Effector memory CD8-positive, alpha-beta T cell (primary cell): ENCODE measurements around the gene HCN4.

Experiments used
- ATAC-seq: fragments of 150-1000 bp; cut with Tn5 transposase; replicated peaks from 2 replicates; pipeline ENCODE4 v1.10.0; 2021; ENCODE audit warnings: mild to moderate bottlenecking, moderate library complexity
- DNase-seq, 3 experiments: peaks; one replicate each; pipeline ENCODE4 v3.0.0; 2021
- H3K27ac Mint-ChIP-seq, 2 donors: one replicate each; pipeline ENCODE4 v1.8.0; 2022; ENCODE audit warnings: mild to moderate bottlenecking in 2 of 2, mixed read lengths in 2 of 2, moderate library complexity in 2 of 2
- H3K27me3 Mint-ChIP-seq, 2 donors: one replicate each; pipeline ENCODE4 v1.8.0; 2022; ENCODE audit warnings: mixed read lengths in 2 of 2
- H3K36me3 Mint-ChIP-seq: one replicate; pipeline ENCODE4 v1.8.0; 2022; ENCODE audit warnings: mild to moderate bottlenecking, moderate library complexity, mixed read lengths; ENCODE audit not compliant: insufficient read depth
- H3K4me1 Mint-ChIP-seq, 2 donors: one replicate each; pipeline ENCODE4 v1.8.0; 2022; ENCODE audit warnings: low read depth in 2 of 2, mixed read lengths in 2 of 2
- H3K4me3 Mint-ChIP-seq, 2 donors: one replicate each; pipeline ENCODE4 v1.8.0; 2022; ENCODE audit warnings: mild to moderate bottlenecking in 2 of 2, mixed read lengths in 2 of 2, moderate library complexity in 2 of 2
- H3K9me3 Mint-ChIP-seq, 2 donors: one replicate each; pipeline ENCODE4 v1.8.0; 2022; ENCODE audit warnings: mixed read lengths in 2 of 2

The HCN4 gene

DNA sequence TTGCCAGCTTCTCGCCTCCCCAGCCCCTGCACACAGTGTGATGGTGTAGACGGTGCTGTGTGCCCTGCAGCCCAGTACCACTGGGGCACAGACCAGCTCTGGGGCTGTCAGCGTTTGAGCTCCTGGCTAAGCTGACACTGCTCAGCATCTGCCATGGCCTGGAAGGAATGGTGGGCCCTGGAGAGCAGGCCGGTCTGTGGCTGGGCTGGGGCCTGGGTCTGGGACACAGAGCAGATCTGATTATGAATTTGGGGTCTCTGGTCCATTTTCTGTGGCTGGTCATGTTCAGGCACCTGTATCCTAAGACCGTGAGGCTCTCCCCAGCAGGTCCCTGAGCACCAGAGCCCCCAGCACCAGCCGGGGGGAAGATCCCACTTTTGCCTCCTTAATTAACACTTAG, 34.7 kb downstream of the HCN4 start:
- H3K27me3 Mint-ChIP-seq, result peaks cover 13 to 32% of the 10 kb centered on the region in 2 donors
- no peaks in the 10 kb centered on the region for H3K36me3 Mint-ChIP-seq

DNA sequence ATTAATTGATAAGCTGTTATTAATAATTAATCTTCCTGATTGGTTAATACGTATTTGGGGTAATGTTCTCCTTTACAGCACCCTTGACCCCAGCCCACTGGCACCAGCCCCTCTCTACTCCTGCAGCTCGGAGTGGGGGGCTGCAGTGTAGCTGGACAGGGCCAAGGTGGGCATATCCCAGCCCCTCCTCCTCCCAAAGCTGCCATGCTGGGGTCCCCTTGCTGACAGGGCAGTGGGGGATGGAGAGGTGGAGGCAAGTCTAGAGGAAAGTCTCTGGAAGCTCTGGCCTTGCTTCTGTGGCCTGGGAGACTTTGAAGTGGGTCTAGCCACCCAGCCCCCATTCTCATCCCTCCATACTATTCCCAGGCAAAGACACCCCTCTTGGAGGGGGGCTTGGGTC, 35.8 kb downstream of the HCN4 start:
- Mint-ChIP-seq H3K27me3 (peaks cover 13 to 33% of the 10 kb centered on the region in 2 donors), H3K4me3 (no peak overlapping the region), H3K27ac (no peak overlapping the region), H3K4me1 (peaks cover 0 to 3% of the 10 kb centered on the region in 2 donors), H3K36me3 (no peaks in the 10 kb centered on the region), H3K9me3 (no peaks in the 10 kb centered on the region)
- ATAC-seq (no peak), DNase-seq (no peak)

More for the DNA sequence above, 34.7 kb downstream of the HCN4 start:
- no peak for DNase-seq
- no peak for ATAC-seq
- Mint-ChIP-seq H3K9me3 (no peaks in the 10 kb centered on the region), H3K4me1 (no peaks in the 10 kb centered on the region), H3K4me3 (no peak overlapping the region), H3K27ac (no peak overlapping the region)

DNA sequence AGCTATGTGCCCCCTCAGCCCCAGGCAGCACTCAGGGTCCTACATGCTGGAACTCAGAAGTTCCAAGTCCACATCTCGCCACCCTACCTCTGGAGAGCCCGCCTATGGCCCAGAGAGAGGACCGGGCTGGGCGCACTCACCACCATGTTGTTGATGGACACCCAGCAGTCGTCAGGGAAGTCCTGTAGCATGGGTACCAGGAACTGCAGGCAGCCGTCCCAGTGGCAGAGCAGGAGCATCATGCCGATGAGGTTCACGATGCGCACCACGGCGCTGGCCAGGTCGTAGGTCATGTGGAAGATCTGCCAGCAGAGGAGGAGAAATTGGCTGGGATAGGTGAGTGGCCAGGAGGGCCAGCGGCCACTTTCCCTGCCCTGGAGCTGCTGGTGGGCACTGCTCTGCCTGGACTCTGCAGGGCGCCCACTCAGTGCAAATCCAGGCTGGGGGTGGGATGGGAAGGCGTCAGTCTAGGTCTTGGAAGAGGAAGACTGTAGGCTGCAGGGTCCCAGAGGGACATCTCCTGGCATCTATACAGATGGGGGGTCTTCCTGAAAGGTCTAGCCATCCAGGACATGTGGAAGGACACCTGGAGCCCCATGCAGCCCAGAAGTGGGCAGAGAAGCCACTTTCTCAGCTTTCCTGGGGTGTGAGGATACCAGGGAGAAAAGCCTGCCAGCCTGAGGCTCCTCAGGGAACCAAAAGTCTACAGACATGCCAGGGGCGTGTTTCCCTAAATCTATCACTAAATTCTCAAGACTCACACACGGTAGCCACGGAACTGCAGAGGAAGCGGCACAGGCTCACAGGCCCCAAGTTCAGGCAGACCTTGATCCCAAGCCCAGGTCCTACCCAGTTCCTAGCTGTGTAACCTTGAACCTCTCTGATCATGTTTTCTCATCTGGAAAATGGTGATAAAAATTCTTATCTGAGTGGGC, 36.5 kb downstream of the HCN4 start:
- Mint-ChIP-seq H3K9me3 (no peaks in the 10 kb centered on the region), H3K4me3 (no peak overlapping the region), H3K4me1 (peaks cover 0 to 3% of the 10 kb centered on the region in 2 donors), H3K27me3 (peaks cover 10 to 33% of the 10 kb centered on the region in 2 donors), H3K27ac (no peak overlapping the region), H3K36me3 (no peaks in the 10 kb centered on the region)
- ATAC-seq (no peak), DNase-seq (no peak)

DNA sequence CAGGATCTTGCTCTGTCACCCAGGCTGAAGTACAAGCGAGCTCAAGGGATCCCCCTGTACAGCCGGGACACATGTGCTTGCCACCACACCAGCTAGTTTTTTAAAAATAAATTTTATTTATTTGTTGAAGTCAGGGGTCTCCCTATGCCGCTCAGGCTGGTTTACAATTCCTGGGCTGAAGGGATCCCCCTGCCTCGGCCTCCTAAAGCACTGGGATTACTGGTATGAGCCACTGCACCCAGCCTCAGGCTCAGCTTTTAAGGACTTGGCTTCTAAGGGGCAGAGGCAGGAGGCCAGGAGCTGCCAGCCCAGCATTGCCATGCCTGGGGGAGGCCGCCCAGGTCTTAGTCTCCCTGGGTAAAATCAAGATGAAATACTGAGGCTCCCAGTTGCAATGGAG, 37.3 kb downstream of the HCN4 start:
- peaks cover 0 to 3% of the 10 kb centered on the region in 2 donors for H3K4me1 Mint-ChIP-seq
- ATAC-seq (no peak), DNase-seq (no peak)
- peaks cover 2 to 27% of the 10 kb centered on the region in 2 donors for H3K27me3 Mint-ChIP-seq
- H3K4me3 Mint-ChIP-seq, result no peak overlapping the region
- no peak overlapping the region for H3K27ac Mint-ChIP-seq
- no peaks in the 10 kb centered on the region for H3K36me3 Mint-ChIP-seq
- H3K9me3 Mint-ChIP-seq, result no peaks in the 10 kb centered on the region

DNA sequence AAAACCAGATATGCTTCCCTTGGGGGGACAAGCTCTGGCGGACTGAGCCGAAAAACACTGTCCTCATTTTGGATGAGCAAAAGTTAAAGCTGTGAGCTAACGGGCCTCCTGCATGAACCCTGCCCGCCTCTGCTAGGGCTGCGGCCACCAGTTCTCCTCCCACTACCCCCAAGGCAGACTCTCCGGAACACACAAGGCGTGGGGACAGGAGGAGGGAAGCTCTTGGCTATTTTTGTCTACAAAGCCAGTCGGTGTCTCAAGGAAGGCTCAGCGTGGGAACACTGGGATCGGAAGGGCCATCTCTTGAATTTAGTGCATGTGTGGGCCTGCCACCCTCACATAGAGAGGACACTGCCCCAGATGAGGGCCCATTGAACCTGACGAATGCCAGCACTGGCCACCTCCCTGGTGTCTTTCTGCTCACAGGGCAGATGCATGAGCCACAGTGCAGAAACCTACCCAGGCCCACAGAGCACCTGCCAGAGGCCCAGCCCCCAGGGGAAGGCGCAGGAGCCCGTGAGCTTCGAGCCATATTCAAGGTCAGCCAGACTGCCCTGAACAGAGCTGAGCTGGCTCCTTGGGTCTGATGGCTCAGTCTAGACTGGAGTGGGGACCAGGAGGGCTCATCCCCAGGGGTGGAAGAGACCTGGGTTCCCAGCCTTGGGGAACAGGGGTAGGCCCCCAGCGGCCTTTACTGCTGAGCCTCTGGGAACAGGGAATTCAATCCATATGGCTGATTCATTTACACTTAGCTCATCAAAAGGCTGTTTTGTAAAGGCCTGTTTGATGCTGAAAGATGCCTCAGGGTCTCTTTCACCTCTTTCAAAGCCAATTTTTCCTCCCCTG, 38.3 kb downstream of the HCN4 start:
- Mint-ChIP-seq H3K4me1 (peaks cover 0 to 5% of the 10 kb centered on the region in 2 donors), H3K4me3 (no peak overlapping the region), H3K9me3 (no peaks in the 10 kb centered on the region), H3K27ac (no peak overlapping the region), H3K27me3 (peaks cover 0 to 31% of the 10 kb centered on the region in 2 donors), H3K36me3 (no peaks in the 10 kb centered on the region)
- DNase-seq (no peak), ATAC-seq (no peak)

DNA sequence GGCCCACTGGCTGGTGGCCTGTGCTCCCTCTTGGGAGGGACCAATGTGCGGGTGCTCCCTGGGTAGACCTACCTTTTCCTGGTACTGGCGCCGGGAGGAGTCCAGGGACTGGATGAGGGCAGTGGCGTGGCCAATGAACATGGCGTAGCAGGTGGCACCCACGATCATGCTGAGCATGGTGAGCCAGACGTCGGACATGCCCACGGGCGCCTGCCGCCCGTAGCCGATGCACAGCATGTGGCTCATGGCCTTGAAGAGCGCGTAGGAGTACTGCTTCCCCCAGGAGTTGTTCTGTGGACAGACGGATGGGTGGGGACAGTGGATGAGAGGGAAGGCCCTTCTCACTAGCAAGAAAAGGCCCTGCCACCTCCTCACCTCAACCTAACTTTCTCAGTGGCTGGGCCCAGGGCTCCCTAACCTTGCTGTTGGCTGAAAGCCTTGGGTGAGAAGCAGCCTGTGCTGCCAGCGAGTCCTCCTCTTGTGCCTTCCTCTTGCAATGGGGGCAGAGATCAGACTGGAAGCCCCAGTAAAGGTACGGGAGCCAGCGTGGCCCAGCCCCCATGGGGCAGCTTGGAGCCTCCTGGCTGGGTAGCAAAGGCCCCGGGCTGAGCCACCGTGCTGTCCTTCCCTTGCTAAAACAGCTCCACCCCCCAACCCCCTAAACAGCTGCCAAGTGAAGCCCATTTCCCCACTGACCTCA, 39.1 kb downstream of the HCN4 start:
- no peak for DNase-seq

DNA sequence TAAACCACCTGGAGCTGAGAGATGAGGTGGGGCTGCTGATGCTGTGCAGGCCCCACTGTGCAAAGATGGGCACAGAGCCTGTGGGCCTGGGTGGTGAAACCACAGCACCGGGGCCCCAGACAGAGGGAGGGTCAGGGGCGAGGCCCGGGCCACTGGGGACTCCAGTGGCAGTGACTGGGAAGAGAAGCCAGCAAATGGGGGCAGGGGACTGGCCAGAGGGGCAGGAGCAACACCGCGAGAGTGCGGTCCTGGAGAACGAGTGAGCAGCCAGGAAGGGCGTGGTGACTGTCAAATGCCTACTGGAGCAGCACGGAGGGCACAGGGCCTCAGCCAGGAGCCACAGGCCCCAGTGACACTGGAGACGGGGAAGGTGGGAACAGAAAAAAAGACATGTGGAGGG, 39.8 kb downstream of the HCN4 start:
- peaks cover 0 to 31% of the 10 kb centered on the region in 2 donors for H3K27me3 Mint-ChIP-seq
- no peak for DNase-seq
- H3K4me3 Mint-ChIP-seq, result no peak overlapping the region
- ATAC-seq, result no peak
- H3K27ac Mint-ChIP-seq, result no peak overlapping the region
- no peaks in the 10 kb centered on the region for H3K36me3 Mint-ChIP-seq
- no peaks in the 10 kb centered on the region for H3K9me3 Mint-ChIP-seq
- H3K4me1 Mint-ChIP-seq, result peaks cover 0 to 5% of the 10 kb centered on the region in 2 donors

More for the DNA sequence above, 39.1 kb downstream of the HCN4 start:
- no peak for ATAC-seq
- Mint-ChIP-seq H3K4me1 (peaks cover 0 to 5% of the 10 kb centered on the region in 2 donors), H3K27ac (no peak overlapping the region), H3K36me3 (no peaks in the 10 kb centered on the region), H3K9me3 (no peaks in the 10 kb centered on the region), H3K4me3 (no peak overlapping the region), H3K27me3 (peaks cover 0 to 31% of the 10 kb centered on the region in 2 donors)

- no peaks in the 10 kb centered on the region for H3K9me3 Mint-ChIP-seq
- no peak overlapping the region for H3K4me3 Mint-ChIP-seq
- DNase-seq (no peak), ATAC-seq (no peak)
- H3K4me1 Mint-ChIP-seq, result peaks cover 0 to 5% of the 10 kb centered on the region in 2 donors
- no peak overlapping the region for H3K27ac Mint-ChIP-seq
- no peaks in the 10 kb centered on the region for H3K36me3 Mint-ChIP-seq
- H3K27me3 Mint-ChIP-seq, result peaks cover 0 to 32% of the 10 kb centered on the region in 2 donors
These were observed 40.5 kb downstream of the HCN4 start for GRCh38 chr15:73328149-73328820.

DNA sequence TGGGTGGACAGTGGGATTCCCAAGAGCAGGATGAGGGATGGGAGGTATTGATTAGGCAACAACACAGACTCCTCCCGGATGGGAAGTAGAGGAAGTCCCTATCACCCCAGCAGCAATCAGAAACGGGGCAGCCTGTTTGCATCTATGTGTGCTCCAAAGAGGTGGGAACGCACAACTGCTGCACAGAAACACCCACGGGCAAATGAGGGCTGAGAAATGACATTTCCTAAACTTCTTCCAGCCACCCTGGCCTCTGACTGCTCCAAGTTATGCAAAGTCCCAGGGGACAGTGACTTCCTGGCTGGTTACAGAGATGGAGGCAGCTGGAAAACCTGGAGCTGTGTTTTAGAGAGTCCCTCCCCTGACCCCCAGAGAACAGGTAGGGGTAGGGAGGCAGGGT, 42.6 kb downstream of the HCN4 start:
- H3K36me3 Mint-ChIP-seq, result no peaks in the 10 kb centered on the region
- no peak for DNase-seq
- no peak for ATAC-seq
- H3K9me3 Mint-ChIP-seq, result no peaks in the 10 kb centered on the region
- no peak overlapping the region for H3K4me3 Mint-ChIP-seq
- H3K4me1 Mint-ChIP-seq, result peaks cover 0 to 5% of the 10 kb centered on the region in 2 donors
- peaks cover 7 to 53% of the 10 kb centered on the region in 2 donors for H3K27me3 Mint-ChIP-seq
- H3K27ac Mint-ChIP-seq, result no peak overlapping the region

DNA sequence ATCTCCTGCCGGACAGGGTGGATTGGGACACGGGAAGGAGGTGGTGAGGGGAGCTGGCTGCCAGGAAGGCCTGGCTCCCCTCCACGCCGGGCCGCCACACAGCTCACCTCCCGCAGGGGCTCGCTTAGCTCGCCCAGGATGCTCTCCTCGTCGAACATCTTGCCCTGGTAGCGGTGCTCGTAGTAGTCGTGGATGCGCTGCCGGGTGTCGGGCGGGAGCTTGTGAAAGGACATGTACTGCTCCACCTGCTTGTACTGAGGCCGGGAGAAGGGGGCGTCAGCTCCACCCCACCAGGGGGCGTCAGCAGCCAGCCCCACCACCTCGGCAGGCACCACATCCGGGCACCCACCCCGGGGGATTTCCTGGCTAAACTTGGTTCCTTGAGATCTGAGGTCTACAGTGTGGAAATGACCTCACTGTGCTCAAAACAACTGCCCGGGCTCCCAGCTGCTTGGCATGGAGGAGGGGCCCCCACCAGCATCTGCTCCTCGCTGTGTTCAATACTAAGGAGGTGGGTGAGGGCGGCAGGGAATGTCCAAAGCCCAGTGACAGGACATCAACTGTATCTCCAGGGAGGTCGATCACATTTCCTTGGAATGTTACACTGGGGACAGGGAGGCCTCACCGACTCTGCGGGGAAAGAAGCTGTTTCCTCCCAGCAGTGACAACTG, 43.4 kb downstream of the HCN4 start:
- H3K9me3 Mint-ChIP-seq, result no peaks in the 10 kb centered on the region
- no peak for ATAC-seq
- no peaks in the 10 kb centered on the region for H3K36me3 Mint-ChIP-seq
- DNase-seq, result no peak
- H3K27me3 Mint-ChIP-seq, result peaks cover 13 to 61% of the 10 kb centered on the region in 2 donors
- peaks cover 0 to 5% of the 10 kb centered on the region in 2 donors for H3K4me1 Mint-ChIP-seq
- no peak overlapping the region for H3K27ac Mint-ChIP-seq
- no peak overlapping the region for H3K4me3 Mint-ChIP-seq

- Mint-ChIP-seq H3K4me3 (no peak overlapping the region), H3K4me1 (peaks cover 0 to 5% of the 10 kb centered on the region in 2 donors), H3K9me3 (no peaks in the 10 kb centered on the region), H3K27ac (no peak overlapping the region), H3K36me3 (no peaks in the 10 kb centered on the region), H3K27me3 (peaks cover 15 to 68% of the 10 kb centered on the region in 2 donors)
- ATAC-seq, result no peak
- no peak for DNase-seq
These were observed 44.1 kb downstream of the HCN4 start for GRCh38 chr15:73324496-73325170.

- H3K27me3 Mint-ChIP-seq, result peaks cover 20 to 72% of the 10 kb centered on the region in 2 donors
- no peak overlapping the region for H3K4me3 Mint-ChIP-seq
- H3K4me1 Mint-ChIP-seq, result peaks cover 0 to 5% of the 10 kb centered on the region in 2 donors
- H3K36me3 Mint-ChIP-seq, result no peaks in the 10 kb centered on the region
- ATAC-seq (no peak), DNase-seq (no peak)
- H3K27ac Mint-ChIP-seq, result no peak overlapping the region
- H3K9me3 Mint-ChIP-seq, result no peaks in the 10 kb centered on the region
These were observed 44.8 kb downstream of the HCN4 start for GRCh38 chr15:73323956-73324355.
